GM21786 (cell line): ENCODE results near the gene CCL11.
"Not testable (repeated sequence)": the region's sequence is repeated elsewhere in the genome, so short reads cannot be mapped to it uniquely, and the experiment has no call there.

Experiments used
- ATAC-seq: cut with Tn5 transposase; IDR thresholded peaks from one replicate; pipeline ENCODE4 v1.9.1; 2021; ENCODE audit not compliant: unreplicated experiment

The CCL11 gene

GRCh38 chr17:34306466-34306865 is 20.9 kb downstream of the CCL11 start:
- no peak for ATAC-seq

GRCh38 chr17:34307110-34307509 is 21.6 kb downstream of the CCL11 start:
- ATAC-seq, result no peak

- ATAC-seq, result no peak
These were observed 22.8 kb downstream of the CCL11 start for GRCh38 chr17:34308371-34308770.

GRCh38 chr17:34311291-34311690 is 25.7 kb downstream of the CCL11 start:
- ATAC-seq, result no peak

- no peak for ATAC-seq
These were observed 26.5 kb downstream of the CCL11 start for GRCh38 chr17:34312080-34312479.

- ATAC-seq, result no peak
These were observed 27.6 kb downstream of the CCL11 start for GRCh38 chr17:34313164-34313563.

- no peak for ATAC-seq
These were observed 28.7 kb downstream of the CCL11 start for GRCh38 chr17:34314279-34314678.

GRCh38 chr17:34318474-34318873 is 32.9 kb downstream of the CCL11 start:
- no peak for ATAC-seq

- ATAC-seq, result no peak
These were observed 33.5 kb downstream of the CCL11 start, which contains the start of gene CCL8 for GRCh38 chr17:34319039-34319483. Gene CCL8 (plus strand): TSS chr17:34319435. CDS start chr17:34319502, 67 bp downstream.

GRCh38 chr17:34321964-34322363 is 36.4 kb downstream of the CCL11 start:
- ATAC-seq, result no peak

GRCh38 chr17:34327580-34327979 is 42.0 kb downstream of the CCL11 start:
- ATAC-seq, result not testable (repeated sequence)

GRCh38 chr17:34337701-34338100 is 52.2 kb downstream of the CCL11 start:
- ATAC-seq, result no peak
